Activated T-cell treated with anti-CD3 and anti-CD28 coated beads for 1 hour (primary cell): ENCODE measurements around the gene HTR6.
A peak's percentile ranks its signal among the peaks of the same experiment; 100 is the strongest.

Experiments used
- DNase-seq: peaks from one replicate; pipeline ENCODE4 v3.0.0-alpha.2; 2020; ENCODE audit warnings: low read depth

Gene HTR6

DNA sequence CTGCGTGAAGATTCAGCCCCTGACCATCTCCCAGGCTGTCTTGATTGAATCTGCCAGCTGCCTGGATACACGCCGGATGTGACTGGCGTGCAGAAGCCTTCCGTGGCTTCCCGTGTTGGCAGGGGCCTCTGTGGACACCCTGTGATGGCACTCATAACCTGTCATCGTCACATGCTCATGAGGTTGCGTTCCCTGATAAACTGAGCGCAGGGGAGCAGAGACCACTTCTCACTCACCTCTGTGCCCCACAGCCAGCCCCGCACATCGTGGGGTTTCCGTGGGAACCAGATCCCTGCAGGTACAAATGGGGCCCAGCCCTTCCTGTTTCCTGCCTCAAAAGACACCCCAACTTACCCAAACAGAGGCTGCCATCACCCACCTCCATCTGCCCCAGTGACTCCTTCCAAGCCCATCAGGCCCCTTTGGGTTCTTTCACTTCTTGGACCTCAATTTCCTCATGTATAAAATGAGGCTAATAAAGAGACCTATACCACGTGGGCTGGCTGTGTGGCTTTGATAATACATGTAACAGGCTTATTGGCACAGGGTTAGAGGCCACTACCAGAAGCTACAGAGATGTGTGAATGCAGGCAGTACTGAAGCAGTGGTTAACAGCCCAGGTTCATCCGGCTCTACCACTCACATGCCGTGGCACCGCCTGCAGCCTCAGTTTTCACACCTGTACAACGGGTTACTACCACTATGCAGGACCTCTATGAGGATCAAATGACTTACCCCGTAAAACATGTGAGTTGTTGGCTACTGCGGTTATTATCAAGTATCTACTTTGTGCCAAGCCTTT lies 23.6 kb downstream of the HTR6 start:
- DNase-seq, result no peak

DNA sequence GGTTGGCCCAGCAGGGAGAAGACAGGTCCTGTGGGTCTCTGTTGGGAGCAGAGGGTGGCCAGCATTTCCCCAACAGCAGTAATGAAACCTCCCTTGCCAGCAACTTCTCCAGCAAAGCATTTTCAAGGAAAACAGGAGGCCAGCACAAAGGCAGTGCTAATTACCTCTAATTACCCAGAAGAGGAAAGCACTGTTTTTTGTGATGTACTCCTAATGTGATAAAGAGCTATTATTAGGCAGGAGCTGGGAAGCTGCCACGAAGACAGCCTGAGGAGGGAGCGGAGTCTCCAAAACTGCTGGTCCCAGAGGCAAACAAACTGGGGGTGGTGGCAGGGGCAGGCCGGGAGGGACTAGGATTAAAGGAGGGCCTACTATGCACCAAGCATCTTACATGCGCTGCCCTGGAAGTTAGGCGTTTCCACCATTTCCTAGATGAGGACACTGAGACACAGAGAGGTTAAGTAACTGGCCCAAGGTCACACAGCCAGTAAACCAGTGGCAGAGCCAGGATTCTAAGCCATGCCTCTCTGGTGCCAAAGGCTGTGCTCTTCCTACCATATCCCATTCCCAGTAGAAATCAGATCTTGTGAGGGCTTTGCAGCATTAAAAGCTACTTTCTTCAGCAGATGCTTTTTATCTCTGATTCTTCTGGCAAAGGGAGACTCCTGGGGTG lies 24.5 kb downstream of the HTR6 start:
- no peak for DNase-seq

DNA sequence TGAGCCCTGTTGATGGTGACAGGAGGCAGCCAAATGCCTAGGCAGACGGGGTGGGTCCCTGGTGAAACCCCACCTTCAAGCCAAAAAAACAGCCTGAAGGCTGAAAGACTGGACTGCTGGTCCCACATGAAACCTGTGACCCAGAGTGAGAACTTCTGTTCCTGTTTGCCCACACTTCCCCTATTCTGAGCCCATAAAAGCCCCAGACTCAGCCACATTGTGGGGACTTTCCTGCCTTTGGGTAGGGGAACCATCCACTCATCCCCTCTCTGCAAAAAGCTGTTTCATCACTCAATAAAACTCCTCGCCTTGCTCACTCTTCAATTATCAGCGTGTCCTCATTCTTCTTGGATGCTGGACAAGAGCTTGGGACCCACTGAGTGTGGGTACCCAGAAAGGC lies 25.2 kb downstream of the HTR6 start:
- DNase-seq, result no peak

DNA sequence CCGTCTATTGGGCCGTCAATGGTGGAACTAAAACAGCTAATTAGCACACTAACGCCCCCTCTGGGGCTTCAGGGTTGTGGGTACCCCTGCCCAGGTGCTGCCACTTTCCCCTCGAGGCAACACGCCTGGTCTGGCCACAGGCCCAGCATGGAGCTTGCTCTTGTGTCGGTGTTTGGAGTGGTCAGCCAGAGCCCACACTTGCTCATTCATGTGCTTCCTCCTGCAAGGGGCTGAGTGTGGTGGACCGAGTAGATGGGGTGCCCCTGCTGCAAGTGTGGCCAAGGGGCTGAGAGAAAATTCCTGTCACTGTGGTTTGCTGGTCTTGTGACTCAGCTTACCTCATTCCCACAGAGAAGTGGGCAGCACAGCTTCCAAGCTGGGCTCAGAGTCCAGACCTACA lies 25.7 kb downstream of the HTR6 start:
- DNase-seq, result no peak

DNA sequence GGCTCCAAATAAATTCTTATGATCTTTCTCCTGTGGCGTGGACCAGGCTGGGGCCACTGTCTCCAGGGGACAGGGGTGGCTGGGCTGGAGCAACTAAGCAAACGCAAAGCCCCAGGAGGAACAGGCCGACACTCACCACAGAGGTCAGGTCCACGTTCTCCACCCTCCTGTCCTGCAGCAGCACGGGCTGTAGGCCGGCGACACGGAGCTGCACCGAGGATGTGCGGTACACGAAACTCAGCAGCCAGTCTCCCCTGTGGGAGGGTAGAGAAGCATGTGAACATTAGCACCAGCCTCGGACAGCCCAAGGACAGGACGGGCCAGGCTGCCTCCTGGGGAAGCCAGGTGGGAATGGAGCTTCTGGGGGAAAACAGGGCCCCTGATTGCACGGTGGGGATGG lies 29.6 kb downstream of the HTR6 start:
- DNase-seq, result no peak

DNA sequence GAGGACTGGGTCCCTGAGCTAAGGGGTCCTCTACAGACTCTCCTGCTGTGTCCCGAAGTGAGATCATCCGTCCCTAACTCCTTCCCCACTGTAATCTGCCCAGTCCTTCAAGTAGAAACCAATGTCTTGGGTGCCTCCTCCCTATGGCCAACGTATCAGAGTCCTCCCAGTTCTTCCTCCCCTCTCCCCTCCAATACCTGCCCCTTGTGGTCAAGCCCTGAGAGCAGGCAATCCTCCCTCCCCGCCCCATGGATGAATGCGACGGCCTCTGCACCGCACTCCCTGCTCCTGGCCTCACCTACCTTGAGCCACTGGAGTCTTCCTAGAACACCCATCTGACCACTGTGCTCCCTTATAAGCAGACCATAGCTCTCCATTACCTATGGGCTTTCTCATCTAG lies 31.1 kb downstream of the HTR6 start:
- no peak for DNase-seq

DNA sequence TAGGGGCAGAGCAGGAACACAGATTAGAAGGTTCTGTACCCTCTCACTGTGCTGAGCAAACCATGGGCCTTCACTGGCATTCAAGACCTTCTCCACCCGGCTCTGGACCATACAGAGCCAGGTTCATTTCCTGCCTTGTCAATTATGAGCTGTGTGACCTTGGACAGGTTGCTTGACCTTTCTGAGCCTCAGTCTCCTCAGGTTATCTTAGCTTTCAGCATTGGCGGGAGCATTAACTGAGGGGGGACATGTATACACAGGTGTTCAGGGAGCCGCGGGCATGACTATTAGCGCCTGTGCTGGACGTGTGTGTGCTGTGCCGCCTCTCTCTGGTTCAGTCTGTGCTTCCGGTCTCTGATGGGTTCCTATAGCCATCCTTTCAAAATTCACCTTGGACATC lies 32.1 kb downstream of the HTR6 start:
- DNase-seq, result no peak

DNA sequence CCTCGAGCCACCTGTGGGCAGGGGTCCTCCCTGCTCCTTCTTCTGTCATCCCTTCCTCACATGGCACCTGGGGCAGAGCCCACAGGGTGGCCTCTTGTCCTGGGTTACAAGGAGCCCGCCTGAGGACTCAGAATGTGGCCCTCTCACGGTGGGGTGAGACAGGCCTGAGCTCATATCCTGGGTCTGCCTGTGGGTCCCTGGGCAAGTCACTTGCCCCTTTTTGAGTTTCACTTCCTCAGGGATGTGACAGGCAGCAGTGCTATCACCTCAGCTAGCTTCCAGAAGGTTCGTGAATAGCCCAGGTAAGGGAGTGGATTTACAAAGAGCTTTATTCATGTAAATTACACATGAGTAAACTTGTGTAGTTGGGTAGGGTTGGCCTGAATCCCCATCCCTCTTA lies 33.5 kb downstream of the HTR6 start:
- no peak for DNase-seq

DNA sequence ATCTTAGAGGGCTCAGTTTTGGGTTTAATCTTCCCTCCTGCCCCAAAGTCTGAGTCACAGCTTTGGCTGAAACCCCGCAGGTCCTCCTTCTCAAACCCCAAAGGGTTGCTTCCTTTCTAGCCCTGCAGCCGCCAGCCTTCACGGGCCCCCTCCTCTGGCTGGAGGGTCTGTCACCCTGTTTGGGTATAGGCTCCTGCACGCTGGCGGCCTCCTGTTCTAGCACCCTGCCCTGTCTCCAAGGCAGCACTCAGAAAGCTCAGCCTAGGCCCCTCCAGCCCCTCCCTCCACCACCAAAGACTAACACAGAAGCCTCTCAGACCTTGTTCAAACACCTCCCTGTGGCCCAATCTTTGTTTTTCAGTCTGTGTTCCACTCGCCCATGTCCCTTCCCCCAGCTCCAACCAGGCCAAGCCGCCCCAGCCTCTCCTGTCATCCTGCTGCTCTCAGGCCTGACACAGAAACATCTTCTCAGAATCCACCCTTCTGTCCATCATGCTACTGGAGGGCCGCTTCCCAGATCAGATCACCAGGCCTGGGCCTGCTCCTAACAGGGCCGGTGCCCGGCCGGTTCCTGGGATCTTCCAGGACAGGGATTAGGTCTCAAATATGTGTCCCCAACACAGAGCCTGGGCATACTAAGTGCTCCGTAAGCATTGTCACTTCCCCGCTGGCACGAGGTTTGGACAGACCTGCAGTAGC lies 35.6 kb downstream of the HTR6 start:
- no peak for DNase-seq

DNA sequence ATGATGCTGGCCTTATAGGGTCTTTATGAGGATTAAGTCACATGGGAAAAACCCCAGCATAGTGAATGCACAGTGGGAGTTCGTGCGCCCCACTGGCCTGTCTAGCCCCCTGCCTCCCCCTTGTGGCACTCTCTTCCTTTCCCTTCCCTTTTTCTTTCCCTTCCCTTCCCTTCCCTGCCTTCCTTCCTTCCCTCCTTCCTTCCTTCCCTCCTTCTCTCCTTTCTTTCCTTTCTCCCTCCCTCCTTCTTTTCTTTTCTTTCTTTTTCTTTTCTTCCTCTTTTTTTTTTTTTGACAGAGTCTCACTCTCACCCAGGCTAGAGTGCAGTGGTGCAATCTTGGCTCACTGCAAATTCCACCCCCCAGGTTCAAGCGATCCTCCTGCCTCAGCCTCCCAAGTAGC lies 38.6 kb downstream of the HTR6 start:
- no peak for DNase-seq

DNA sequence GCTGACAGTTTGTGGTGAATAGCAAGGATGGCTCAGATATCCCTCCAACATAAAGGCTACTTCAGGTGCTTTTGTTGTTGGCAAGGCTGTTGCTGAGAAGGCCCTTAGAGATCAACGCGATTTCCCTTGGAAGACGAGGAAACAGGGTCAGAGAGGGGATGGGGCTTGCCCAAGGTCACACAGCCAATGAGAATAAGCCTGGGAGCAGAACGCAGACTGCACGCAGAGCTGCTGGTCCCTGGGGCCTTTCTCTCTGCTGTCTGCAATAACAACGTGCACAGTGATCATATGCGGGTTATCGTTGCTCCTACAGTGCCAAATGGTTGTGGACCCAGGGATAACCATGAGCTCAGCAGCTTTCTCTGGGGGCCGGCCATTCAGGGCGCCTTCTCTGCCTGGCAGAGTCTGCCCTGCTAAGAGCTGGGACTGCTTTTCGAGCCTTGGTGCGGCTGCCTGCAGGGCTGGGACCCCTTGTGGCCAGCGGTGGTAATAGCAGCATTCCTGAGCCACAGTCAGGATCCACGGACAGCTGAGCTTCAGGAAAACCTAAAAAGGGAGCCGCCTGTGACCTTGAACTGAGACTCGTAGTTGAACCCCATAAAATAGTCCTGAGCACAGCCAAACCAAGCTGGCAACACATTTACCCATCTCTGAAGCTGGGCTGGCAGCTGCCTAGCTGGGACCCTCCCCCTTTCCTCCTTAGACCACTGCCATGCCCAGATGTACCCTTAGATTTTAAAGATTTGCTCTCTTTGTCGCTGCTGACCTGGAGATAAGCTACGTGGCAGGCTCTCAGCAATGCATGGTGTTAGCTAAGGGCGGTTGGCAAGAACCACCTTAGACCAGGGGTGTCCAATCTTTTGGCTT lies 39.8 kb downstream of the HTR6 start:
- peak; percentile 53 for DNase-seq

DNA sequence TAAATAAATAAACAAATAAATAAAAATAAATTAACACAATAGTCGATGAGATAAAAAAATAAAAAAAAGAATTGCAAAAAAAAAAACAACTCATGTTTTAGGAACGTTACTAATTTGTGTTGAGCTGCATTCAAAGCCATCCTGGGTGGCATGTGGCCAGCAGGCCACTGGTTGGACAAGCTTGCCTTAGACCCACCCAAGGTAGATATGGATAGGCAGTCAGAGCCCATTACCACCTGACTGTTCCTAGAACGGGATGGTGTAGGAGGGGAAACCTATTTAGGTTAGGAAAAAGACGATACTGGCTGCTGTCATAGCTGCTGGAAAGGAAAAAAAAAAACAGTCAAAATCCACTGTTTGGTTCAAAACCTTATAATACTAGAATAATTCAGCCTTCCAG lies 40.8 kb downstream of the HTR6 start:
- DNase-seq, result no peak

DNA sequence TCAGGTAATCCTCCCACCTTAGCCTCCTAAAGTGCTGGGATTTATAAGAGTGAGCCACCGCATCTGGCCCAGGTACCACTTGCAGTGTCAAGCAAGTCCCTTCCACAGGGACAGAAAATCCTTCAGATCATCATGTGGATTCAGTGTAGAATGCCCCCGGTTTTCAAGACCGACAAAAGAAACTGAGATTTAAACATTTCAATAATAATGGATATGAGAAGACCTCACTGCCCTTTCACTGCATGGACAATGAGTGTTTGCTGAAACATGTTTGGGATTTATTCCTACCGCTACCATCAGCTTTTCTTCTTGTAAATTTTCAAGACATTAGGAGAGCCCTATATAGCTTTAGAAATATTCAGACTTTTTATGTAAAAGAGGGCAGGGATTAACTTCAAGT lies 41.5 kb downstream of the HTR6 start:
- no peak for DNase-seq

DNA sequence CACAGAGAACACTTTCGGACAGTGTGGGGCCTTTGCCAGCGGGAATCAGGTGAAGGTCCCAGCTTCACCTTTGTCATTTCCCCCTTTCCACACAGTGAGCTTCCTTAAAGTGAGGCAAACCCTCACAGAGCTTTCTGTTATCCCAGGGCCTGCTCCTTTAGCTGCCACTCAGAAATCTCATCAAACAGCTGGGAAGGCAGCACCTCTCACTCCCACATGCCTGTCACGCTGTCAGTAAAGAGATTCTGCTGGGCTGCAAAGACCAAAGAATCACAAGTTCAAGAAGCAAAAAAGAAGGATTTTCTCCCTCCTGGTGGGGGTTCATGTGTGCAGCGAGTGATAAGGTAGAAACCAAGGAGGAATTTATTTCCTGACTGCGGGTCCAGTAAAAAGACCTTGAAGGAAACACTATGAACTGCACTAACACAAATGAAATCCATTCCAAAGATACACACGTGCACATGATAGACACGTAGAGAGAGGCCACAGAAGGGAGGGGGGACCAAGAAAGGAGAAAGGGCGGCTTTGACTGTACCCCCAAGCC lies 44.0 kb downstream of the HTR6 start:
- no peak for DNase-seq

DNA sequence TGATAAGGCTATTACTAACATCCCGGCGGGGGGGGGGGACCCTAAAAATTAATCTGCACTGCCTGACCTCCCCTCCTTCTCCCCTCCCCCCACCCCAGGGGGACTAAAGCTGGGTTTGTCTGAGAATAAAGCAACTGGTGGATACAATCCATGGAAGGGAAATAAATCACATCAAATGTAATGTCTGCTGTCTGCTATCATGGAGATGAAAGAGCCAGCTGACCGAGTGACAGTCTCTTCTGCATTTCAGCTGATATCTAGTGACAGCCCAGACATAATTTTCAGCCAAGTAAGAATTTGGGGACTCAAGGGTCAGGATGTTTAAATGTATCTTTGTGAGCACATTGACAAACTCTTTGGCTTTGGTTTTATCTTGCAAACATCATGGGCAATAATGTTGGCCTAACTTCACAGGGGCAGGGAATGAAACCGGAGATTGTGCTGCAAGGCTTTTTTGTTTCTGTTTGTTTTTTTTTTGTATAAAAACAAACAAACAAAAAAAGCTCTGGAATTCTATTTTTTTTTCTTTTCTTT lies 44.7 kb downstream of the HTR6 start:
- DNase-seq, result no peak

DNA sequence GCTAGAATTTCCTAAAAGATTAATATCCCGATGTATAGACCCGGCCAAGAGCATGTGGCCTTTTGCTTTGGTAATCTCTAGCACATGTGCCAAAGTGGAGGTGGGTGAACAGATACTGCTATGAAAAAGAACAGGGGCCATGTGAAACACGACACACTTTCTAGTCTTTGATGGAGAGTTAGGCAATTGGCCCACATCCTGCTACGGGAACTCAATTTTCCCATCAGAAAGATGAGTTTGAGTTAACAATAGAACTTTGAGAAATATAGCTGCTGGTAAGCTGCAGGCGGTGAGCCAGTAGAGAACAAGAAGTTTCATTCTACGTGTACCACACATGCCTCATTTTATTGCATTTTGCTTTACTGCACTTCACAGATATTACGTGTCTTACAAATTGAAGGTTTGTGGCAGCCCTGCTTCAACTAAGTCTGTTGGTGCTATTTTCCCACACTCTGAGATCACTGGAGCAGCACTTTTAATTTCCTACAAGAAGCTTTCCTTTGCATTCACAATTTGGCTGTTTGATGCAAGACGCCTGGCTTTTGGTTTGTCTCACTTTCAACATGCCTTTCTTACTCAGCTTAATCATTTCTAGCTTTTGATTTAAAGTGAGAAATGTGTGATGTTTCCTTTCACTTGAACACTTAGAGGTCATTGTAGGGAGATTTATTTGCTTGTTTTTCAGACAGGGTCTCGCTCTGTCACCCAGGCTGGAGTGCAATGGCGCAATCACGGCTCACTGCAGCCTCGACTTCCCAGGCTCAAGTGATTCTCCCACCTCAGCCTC lies 46.3 kb downstream of the HTR6 start:
- DNase-seq, result no peak

DNA sequence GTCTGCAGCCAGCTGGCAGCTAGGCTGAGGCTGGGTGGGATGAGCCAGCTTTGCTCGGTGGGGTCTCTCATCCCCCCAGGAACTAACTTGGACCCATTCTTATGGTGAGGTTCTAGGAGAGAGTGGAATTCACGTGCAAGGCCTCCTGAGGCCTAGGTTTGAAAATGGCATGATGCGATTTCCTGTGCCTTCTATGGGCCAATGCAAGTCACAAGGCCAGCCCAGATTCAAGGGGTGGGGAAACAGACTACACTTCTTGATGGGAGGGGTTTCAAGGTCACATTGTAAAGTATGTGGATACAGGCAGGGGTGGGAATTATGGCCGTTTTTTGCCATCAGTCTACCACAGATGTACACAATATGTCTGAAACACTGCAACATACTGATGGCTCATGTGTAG lies 48.3 kb downstream of the HTR6 start:
- DNase-seq, result no peak

DNA sequence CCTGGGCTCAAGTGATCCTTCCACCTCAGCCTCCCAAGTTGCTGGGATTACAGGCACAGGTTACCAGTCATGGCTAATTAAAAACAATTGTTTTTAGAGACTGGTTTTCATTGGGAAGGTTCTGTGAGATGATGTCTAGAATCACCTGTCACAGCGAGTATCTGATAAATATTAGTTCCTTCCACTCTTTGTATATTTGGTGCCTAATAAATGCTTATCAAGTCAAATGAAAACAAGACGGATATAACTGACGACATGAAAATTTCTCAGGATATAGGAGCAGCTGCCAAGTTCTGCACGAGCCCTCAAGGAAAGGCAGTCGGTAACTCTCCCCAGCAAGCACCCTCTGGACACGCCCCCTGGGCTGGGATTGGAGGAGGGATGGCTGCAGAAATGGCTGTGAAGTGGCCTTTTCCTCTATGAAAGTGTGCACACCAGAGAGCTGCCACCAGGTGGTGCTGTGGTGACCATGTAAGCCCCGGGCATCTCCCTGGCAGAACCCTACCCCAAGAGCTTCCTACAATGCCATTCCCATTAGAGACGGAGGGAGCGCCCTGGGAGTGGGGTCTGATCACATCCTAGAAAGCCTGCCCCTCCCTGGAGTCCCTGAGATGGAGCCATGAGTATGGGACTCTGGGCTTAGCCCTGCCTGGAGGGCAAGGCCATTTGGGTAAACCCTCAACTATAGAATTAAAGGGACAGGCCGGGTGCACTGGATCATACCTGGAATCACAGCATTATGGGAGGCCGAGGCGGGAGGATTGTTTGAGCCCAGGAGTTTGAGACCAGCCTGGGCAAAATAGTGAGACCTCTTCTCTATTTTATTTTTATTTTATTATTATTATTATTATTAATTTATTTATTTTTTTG lies 50.9 kb downstream of the HTR6 start:
- peak; percentile 69 for DNase-seq

DNA sequence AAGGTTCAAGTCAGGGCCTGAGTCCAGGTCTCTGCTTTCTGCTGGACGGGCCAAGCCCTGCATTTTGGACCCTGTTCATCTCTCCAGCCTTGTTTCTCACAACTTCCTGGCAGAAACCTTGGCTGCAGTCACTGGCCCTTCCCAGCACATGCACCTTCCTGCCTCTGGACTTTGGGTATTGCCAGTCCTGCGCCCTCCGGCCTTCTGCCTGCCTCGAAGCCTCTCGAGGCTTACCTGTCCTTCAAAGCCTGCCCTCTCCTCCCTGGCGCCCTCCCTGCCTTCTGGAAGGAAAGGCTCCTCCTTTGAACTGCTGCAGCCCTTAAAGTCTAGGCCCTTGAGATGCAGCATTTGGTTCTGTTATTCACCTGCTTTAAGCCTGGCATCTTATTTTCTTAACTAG lies 52.8 kb downstream of the HTR6 start:
- DNase-seq, result no peak

DNA sequence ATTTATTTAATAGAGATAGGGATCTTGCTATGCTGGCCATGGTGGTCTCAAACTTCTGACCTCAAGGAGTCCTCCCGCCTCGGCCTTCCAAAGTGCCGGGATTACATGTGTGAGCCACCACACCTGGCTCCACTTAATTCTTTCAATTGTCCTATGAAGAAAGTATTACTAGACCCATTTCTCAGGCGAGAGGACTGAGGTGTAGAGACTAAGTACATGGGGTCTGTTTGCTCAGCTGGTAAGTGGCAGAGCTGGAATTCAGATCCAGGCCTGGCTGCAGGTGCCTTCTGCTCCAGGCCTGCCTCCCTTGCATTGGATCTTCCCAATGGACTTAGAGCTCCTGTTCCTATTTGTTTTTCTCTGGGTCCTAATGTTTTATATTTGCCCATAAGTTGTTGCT lies 55.5 kb downstream of the HTR6 start:
- DNase-seq, result no peak
